H1 (cell line): ENCODE data around the gene ISM1. TPM values are rescaled to one million over a fixed set of nuclear protein-coding genes. Genes with fewer than 3 reads are reported as not detected.

ENCODE experiments used
- CTCF ChIA-PET: fragments of 300-600 bp; sonication (Branson Sonifier 250); formaldehyde crosslinking; loops from one replicate; lab custom pipeline; 2021; ENCODE audit not compliant: partially characterized antibody; lab: Charles Lee
- POLR2A ChIA-PET: fragments of 300-600 bp; sonication (Branson Sonifier 250); formaldehyde crosslinking; loops from one replicate; lab custom pipeline; 2021; ENCODE audit warnings: inconsistent platforms; ENCODE audit not compliant: partially characterized antibody; lab: Charles Lee
- DNase-seq, 2 experiments: peaks; one replicate each; pipeline versions ENCODE4 v3.0.0 to v3.0.0-alpha.2; 2010 to 2022; ENCODE audit warnings: low spot score in 2 of 2, low read depth in 1 of 2, mixed read lengths in 1 of 2
- FAIRE-seq: peaks from 2 replicates; lab custom pipeline; 2011; peaks lifted over from hg19 to GRCh38; lab: Jason Lieb, UNC
- H2AFZ ChIP-seq: 2 replicates; pipeline ENCODE4 v1.8.1; 2012; ENCODE audit warnings: low read length, inconsistent platforms
- H2AK5ac ChIP-seq: 2 replicates; pipeline ENCODE4 v1.6.1; 2013; ENCODE audit warnings: low read depth, low read length
- H2BK120ac ChIP-seq: replicated peaks from 2 replicates; pipeline ENCODE3; 2013; ENCODE audit warnings: low read depth, low read length, inconsistent platforms
- H2BK12ac ChIP-seq: 2 replicates; pipeline ENCODE4 v1.6.1; 2013; ENCODE audit warnings: low read depth, low read length
- H2BK15ac ChIP-seq: 2 replicates; pipeline ENCODE4 v1.6.1; 2013; ENCODE audit warnings: low read length
- H2BK20ac ChIP-seq: 2 replicates; pipeline ENCODE4 v1.6.1; 2013; ENCODE audit warnings: low read length
- H2BK5ac ChIP-seq: 2 replicates; pipeline ENCODE4 v1.6.1; 2013; ENCODE audit warnings: low read depth, low read length
- H3K14ac ChIP-seq: 2 replicates; pipeline ENCODE4 v1.6.1; 2013; ENCODE audit warnings: inconsistent platforms; ENCODE audit not compliant: insufficient read length
- H3K18ac ChIP-seq: 2 replicates; pipeline ENCODE4 v1.6.1; 2013; ENCODE audit warnings: low read length; ENCODE audit errors: extremely low read depth
- H3K23ac ChIP-seq: 2 replicates; pipeline ENCODE4 v1.6.1; 2013; ENCODE audit warnings: inconsistent platforms; ENCODE audit not compliant: insufficient read length
- H3K23me2 ChIP-seq: 2 replicates; pipeline ENCODE4 v1.6.1; 2013; ENCODE audit warnings: low read depth, low read length
- H3K27ac ChIP-seq: 2 replicates; pipeline ENCODE4 v1.6.1; 2011; ENCODE audit warnings: low read depth, low read length, inconsistent platforms
- H3K27me3 ChIP-seq, 4 experiments: replicated peaks in 1 of 4; 1 replicate in 1 of 4; 2 replicates in 3 of 4; pipeline versions ENCODE4 v1.6.1 to v1.8.1; 2011 to 2013; ENCODE audit warnings: low read length in 3 of 4, mild to moderate bottlenecking in 3 of 4, inconsistent platforms in 2 of 4, mixed read lengths in 2 of 4, moderate library complexity in 1 of 4; ENCODE audit not compliant: control insufficient read depth in 3 of 4, insufficient read depth in 3 of 4; ENCODE audit errors: extremely low read depth in 1 of 4
- H3K36me3 ChIP-seq, 4 experiments: 2 replicates each; pipeline versions ENCODE4 v1.6.1 to v1.8.1; 2011 to 2013; ENCODE audit warnings: mild to moderate bottlenecking in 4 of 4, low read length in 3 of 4, moderate library complexity in 2 of 4, control low read depth in 1 of 4, inconsistent platforms in 1 of 4; ENCODE audit not compliant: insufficient read depth in 4 of 4, control insufficient read depth in 2 of 4
- H3K4ac ChIP-seq: replicated peaks from 2 replicates; pipeline ENCODE3; 2013; ENCODE audit warnings: low read length, low read depth, mixed read lengths, inconsistent platforms; ENCODE audit not compliant: insufficient read length
- H3K4me1 ChIP-seq, 4 experiments: replicated peaks in 1 of 4; 1 replicate in 1 of 4; 2 replicates in 3 of 4; pipeline versions ENCODE4 v1.6.1 to v1.8.1; 2011 to 2013; ENCODE audit warnings: low read length in 3 of 4, inconsistent platforms in 2 of 4, mixed read lengths in 1 of 4; ENCODE audit not compliant: insufficient read depth in 4 of 4, control insufficient read depth in 3 of 4
- H3K4me2 ChIP-seq, 2 experiments: 2 replicates each; pipeline versions ENCODE4 v1.6.1 to v1.8.1; 2011 to 2013; ENCODE audit warnings: low read depth in 2 of 2, low read length in 2 of 2, control low read depth in 1 of 2, inconsistent platforms in 1 of 2, mild to moderate bottlenecking in 1 of 2; ENCODE audit not compliant: insufficient read depth in 1 of 2
- H3K4me3 ChIP-seq, 4 experiments: fragments of 200-600, 300-600 bp in 1 of 4; sonication (generic), shearing (Covaris generic), sonication (Bioruptor Twin) in 1 of 4; 2 replicates each; pipeline versions ENCODE4 v1.5.1 to v1.8.1; 2011 to 2016; ENCODE audit warnings: low read length in 4 of 4, low read depth in 3 of 4, control low read depth in 2 of 4, inconsistent platforms in 2 of 4, mild to moderate bottlenecking in 2 of 4, mixed read lengths in 1 of 4, moderate library complexity in 1 of 4; ENCODE audit not compliant: insufficient read depth in 2 of 4; ENCODE audit errors: extremely low read depth in 1 of 4
- H3K56ac ChIP-seq: replicated peaks from 2 replicates; pipeline ENCODE3; 2013; ENCODE audit warnings: low read depth, mild to moderate bottlenecking, mixed read lengths, low read length, inconsistent platforms; ENCODE audit not compliant: insufficient read length
- H3K79me1 ChIP-seq: 2 replicates; pipeline ENCODE4 v1.6.1; 2013; ENCODE audit warnings: low read depth, low read length, control low read depth
- H3K79me2 ChIP-seq, 2 experiments: 2 replicates each; pipeline versions ENCODE4 v1.6.1 to v1.8.1; 2012 to 2013; ENCODE audit warnings: low read length in 2 of 2, mild to moderate bottlenecking in 2 of 2, inconsistent platforms in 1 of 2; ENCODE audit not compliant: insufficient read depth in 2 of 2, control insufficient read depth in 1 of 2
- H3K9ac ChIP-seq, 4 experiments: replicated peaks in 1 of 4; 1 replicate in 1 of 4; 2 replicates in 3 of 4; pipeline versions ENCODE4 v1.6.1 to v1.8.1; 2011 to 2013; ENCODE audit warnings: low read depth in 3 of 4, low read length in 3 of 4, control low read depth in 2 of 4, mild to moderate bottlenecking in 2 of 4, moderate library complexity in 2 of 4, inconsistent platforms in 1 of 4; ENCODE audit errors: extremely low read depth in 1 of 4
- H3K9me3 ChIP-seq, 2 experiments: 2 replicates each; pipeline versions ENCODE4 v1.6.1 to v1.8.1; 2012 to 2013; ENCODE audit warnings: mild to moderate bottlenecking in 2 of 2, moderate library complexity in 2 of 2, control low read depth in 1 of 2, inconsistent platforms in 1 of 2, low read depth in 1 of 2, low read length in 1 of 2, mixed read lengths in 1 of 2; ENCODE audit not compliant: insufficient read depth in 2 of 2
- H4K20me1 ChIP-seq, 2 experiments: replicated peaks in 1 of 2; 2 replicates each; pipeline versions ENCODE3 to v1.8.1; 2011 to 2013; ENCODE audit warnings: inconsistent platforms in 2 of 2, low read length in 2 of 2, mild to moderate bottlenecking in 1 of 2; ENCODE audit not compliant: insufficient read depth in 2 of 2, control insufficient read depth in 1 of 2
- H4K5ac ChIP-seq: 2 replicates; pipeline ENCODE4 v1.6.1; 2013; ENCODE audit warnings: low read length, low read depth, mixed read lengths, inconsistent platforms; ENCODE audit not compliant: insufficient read length
- H4K8ac ChIP-seq: 2 replicates; pipeline ENCODE4 v1.8.0; 2013; ENCODE audit warnings: mild to moderate bottlenecking, moderate library complexity, low read length, inconsistent platforms; ENCODE audit not compliant: insufficient read depth; ENCODE audit errors: extremely low read depth
- H4K91ac ChIP-seq: replicated peaks from 2 replicates; pipeline ENCODE3; 2013; ENCODE audit warnings: low read length, mixed read lengths, inconsistent platforms; ENCODE audit not compliant: insufficient read length
- CHD1 ChIP-seq: IDR thresholded peaks from 2 replicates; pipeline ENCODE4 v1.6.1; 2012; ENCODE audit warnings: low read depth, low read length, improper control_type of control experiment
- E2F6 ChIP-seq: IDR thresholded peaks from 2 replicates; pipeline ENCODE4 v1.6.1; 2012; ENCODE audit warnings: inconsistent platforms
- EP300 ChIP-seq, 2 experiments: IDR thresholded peaks; 1 replicate in 1 of 2; 2 replicates in 1 of 2; pipeline ENCODE4 v1.6.1; 2011 to 2012; ENCODE audit warnings: low read depth in 2 of 2, low read length in 2 of 2, mild to moderate bottlenecking in 2 of 2, borderline replicate concordance in 1 of 2, inconsistent platforms in 1 of 2, moderate library complexity in 1 of 2
- HDAC6 ChIP-seq: IDR thresholded peaks from one replicate; pipeline ENCODE4 v1.7.1; 2012; ENCODE audit warnings: low read depth, mild to moderate bottlenecking, inconsistent platforms, low read length, moderate library complexity
- RNF2 ChIP-seq: fragments of 200-900, 300-1000 bp; sonication (generic); IDR thresholded peaks from 2 replicates; pipeline ENCODE4 v1.7.1; 2016; ENCODE audit warnings: borderline replicate concordance, low read depth, mild to moderate bottlenecking, antibody characterized with exemption, low read length; ENCODE audit not compliant: poor library complexity, severe bottlenecking; ENCODE audit errors: missing control alignments
- RXRA ChIP-seq: IDR thresholded peaks from 2 replicates; pipeline ENCODE4 v1.6.1; 2011; ENCODE audit warnings: low read depth, mild to moderate bottlenecking, low read length, moderate library complexity; ENCODE audit not compliant: insufficient read depth
- TAF1 ChIP-seq: IDR thresholded peaks from 2 replicates; pipeline ENCODE4 v1.6.1; 2011; ENCODE audit warnings: mild to moderate bottlenecking, low read depth, low read length
- USF2 ChIP-seq: IDR thresholded peaks from 2 replicates; pipeline ENCODE4 v1.6.1; 2011; ENCODE audit warnings: low read length, improper control_type of control experiment
- WGBS, 2 experiments: shearing (Covaris generic) in 1 of 2; methylation state at CpG; one replicate each; pipeline versions ENCODE4 v1.1.6 to v1.1.7; 2013 to 2015; ENCODE audit warnings: low lambda C conversion rate in 2 of 2, mixed read lengths in 2 of 2, inconsistent platforms in 1 of 2, low coverage in 1 of 2, missing lambda C conversion rate in 1 of 2; ENCODE audit not compliant: insufficient replicate concordance in 2 of 2, insufficient coverage in 1 of 2, insufficient read length in 1 of 2; ENCODE audit errors: extremely low coverage in 1 of 2, missing lambda C conversion rate in 1 of 2; 5-methylcytosine and 5-hydroxymethylcytosine counted together
- polyA plus RNA-seq, 7 experiments: library from polyadenylated mRNA; depleted of rRNA in 3 of 7; stranded (reverse) in 5 of 7; unstranded in 2 of 7; fragments of >200 nt in 5 of 7; fragments of 200-250 nt in 2 of 7; gene quantifications; 1 replicate in 5 of 7; 2 replicates in 1 of 7; 4 replicates in 1 of 7; pipeline versions ENCODE4 v1.2.1 to v1.2.3, GENCODE V29; 2011 to 2013; ENCODE audit warnings: missing spikeins in 2 of 7, mixed read lengths in 2 of 7
- total RNA-seq: library from RNA; stranded (reverse); fragmentation: NEBNext Ultra II Directional; extraction: Animal tissue kit (Norgen Biotek cat#: 25700); gene quantifications from 2 replicates; pipeline ENCODE4 v1.2.1, GENCODE V29; 2021

The ISM1 gene
- total and polyA plus RNA-seq, 2 of the 8 experiments (the other 6 are each of a cell fraction or from before 2014, with no cell fraction given): 0.62 to 0.97 TPM

GRCh38 chr20:13264907-13265306, 43.8 kb downstream of the ISM1 start:
- Histone ChIP-seq H3K36me3 (no peaks in the 10 kb centered on the region), H2BK12ac (no peak overlapping the region), H2BK15ac (no peak overlapping the region), H3K4me3 (no peak overlapping the region), H4K8ac (no peak overlapping the region; the same call in 1 of the 2 replicates), H2AFZ (no peak overlapping the region), H2AK5ac (no peak overlapping the region), H3K56ac (no peak overlapping the region), H2BK5ac (no peak overlapping the region), H3K27me3 (no peaks in the 10 kb centered on the region), H3K9me3 (no peaks in the 10 kb centered on the region), H3K14ac (no peak overlapping the region), H2BK20ac (no peak overlapping the region), H3K79me2 (no peaks in the 10 kb centered on the region), H3K4me1 (peaks cover 0 to 2% (median 0%) of the 10 kb centered on the region in 4 experiments; a peak in 1 of 7 replicates), H3K79me1 (no peaks in the 10 kb centered on the region), H4K5ac (no peak overlapping the region), H3K27ac (no peak overlapping the region), H2BK120ac (no peak overlapping the region), H4K91ac (no peak overlapping the region), H3K18ac (no peak overlapping the region), H3K23ac (no peak overlapping the region), H4K20me1 (no peaks in the 10 kb centered on the region), H3K4me2 (no peak overlapping the region), H3K9ac (no peak overlapping the region), H3K4ac (no peak overlapping the region), H3K23me2 (no peaks in the 10 kb centered on the region; the same call in 1 of the 2 replicates)
- DNase-seq: no peak
- 93% methylated on average over 5 of the region's 5 CpGs; no CpG with 5 or more reads in 1 of the 2 experiments for WGBS, 2 experiments
- no peak for TF ChIP-seq RNF2
- TF ChIP-seq HDAC6: no peak
- TF ChIP-seq EP300 (IDR thresholded peaks at IDR 0.05; ENCODE audit: borderline replicate concordance in 1 of 2, low read depth in 2 of 2, low read length in 2 of 2): no peak
- TF ChIP-seq E2F6: no peak
- no peak for TF ChIP-seq USF2
- TF ChIP-seq CHD1: no peak
- TF ChIP-seq TAF1: no peak
- TF ChIP-seq RXRA: no peak
- ChIA-PET CTCF (interaction anchor here (1.2 to 2.2 kb wide), 10 partner anchors 9 to 145 kb away, joined by 3 to 10 read pairs (median 4); no protein-coding TSS in a partner anchor), POLR2A (no interaction called here)
- FAIRE-seq: no peak
